Kasumi-1 (cell line): ENCODE measurements around the gene CRYZ.
"Not testable (repeated sequence)": the region's sequence is repeated elsewhere in the genome, so short reads cannot be mapped to it uniquely, and the experiment has no call there.

Source experiments
- DNase-seq, 2 experiments: peaks; one replicate each; lab custom pipeline; 2025; lab: John Stamatoyannopoulos, UW

Gene CRYZ

DNA sequence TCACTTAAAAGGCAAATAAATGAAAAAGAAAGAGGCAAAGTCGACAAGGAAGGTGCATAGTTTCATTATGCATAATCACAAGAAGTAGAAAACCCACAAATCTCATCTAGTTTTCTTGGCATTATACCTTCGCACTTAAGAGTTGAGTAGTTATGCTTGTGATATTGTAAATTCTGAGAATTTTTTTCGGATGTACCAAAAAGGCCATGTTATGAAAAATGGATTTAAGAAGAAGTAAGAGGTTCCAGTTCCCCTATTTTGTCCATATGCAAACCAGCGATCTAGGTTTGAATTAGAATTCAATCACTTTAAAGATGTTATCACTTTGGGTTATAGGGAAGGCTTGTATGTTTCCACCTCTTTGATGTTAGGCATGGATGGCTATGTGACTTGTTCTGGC lies 51.4 kb downstream of the CRYZ start:
- no peak for DNase-seq

DNA sequence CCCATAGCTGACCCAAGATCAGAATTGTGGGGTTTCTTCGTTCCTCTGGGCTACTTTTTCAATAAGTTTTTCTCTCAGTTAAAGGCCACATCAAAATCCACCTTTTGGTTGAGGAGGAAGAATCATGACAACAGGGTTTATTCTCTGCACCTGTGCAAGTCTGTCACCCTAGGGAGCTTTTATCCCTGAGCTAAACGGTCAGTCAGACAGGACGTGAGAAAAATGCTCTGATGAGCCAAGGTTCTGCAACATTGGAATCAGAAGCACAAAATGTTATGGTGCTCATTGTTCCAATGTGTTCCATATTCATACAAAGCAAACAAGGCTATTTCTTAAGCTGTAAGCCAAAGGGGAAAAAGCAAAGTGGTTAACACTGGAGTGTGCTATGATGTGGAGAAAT lies 51.8 kb downstream of the CRYZ start:
- DNase-seq: no peak

DNA sequence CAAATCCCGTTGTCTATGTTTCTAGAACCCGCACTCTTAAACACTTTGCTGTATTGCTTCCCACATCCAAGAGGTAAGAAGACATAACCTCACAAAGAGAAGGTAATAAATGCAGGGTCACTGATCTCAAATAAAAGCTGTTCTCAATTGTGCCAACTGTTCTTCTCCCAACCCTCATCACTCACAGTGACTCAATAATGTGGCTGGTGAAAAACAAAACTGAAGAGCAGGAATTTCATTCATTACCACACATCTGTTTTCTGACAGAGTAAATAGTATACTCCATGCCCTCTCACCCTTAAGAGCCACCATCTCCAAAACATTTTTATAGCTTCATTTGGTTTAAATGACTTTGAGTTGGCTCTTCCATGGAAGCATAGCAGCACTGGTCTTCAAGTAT lies 53.0 kb downstream of the CRYZ start:
- no peak for DNase-seq

DNA sequence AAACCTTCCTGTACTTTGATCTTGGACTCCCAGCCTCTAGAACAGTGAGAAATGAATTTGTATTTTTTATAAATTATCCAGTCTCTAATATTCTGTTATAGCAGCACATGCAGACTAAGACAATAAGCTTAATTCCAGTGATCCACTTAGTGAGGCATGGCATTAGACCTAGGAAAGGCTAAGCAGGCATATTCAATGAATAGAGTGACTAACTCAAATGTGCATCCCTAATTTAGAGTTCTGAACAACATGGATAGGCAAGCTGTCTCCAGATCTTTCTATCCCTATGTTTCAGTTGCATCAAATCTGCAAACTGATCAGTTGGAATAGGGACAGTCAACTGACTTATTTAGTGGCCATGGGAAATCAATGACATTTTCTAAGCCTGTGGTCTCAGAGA lies 54.9 kb downstream of the CRYZ start:
- no peak for DNase-seq

DNA sequence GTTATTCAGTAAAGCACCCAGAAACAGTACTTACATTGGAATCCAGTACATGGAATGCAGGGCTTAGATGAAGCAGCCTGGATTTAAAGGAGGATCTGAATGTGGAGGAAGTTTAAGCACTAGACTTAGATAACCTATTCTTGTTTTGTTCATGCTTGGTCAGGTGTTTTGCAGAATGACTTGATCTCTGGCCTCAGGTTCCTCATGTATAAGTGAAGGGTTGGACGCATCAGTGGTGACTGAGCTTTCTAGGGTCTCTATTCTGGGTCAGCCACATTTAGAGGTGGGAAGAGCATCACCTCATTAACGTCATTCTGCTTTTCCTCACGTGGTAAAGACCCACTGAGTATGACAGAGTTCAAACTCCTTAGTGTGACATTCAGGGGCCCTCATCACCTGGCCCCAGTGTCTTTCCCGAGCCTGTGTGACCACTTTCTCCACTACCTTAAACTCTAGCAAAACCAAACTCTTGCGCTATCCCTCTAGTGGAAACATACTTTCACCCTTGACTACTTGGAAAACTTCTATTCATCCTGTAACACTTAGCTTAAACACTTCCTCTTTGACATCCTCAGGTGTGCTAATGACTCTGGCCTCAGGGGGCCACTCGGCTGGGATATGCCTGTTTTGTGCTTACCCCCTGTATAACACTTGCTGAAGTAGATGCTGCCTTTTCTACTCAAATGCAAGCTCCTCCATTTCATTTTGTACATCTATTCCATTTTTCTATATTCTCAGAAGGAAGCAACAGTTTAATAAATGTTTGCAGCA lies 58.4 kb downstream of the CRYZ start:
- DNase-seq: no peak

DNA sequence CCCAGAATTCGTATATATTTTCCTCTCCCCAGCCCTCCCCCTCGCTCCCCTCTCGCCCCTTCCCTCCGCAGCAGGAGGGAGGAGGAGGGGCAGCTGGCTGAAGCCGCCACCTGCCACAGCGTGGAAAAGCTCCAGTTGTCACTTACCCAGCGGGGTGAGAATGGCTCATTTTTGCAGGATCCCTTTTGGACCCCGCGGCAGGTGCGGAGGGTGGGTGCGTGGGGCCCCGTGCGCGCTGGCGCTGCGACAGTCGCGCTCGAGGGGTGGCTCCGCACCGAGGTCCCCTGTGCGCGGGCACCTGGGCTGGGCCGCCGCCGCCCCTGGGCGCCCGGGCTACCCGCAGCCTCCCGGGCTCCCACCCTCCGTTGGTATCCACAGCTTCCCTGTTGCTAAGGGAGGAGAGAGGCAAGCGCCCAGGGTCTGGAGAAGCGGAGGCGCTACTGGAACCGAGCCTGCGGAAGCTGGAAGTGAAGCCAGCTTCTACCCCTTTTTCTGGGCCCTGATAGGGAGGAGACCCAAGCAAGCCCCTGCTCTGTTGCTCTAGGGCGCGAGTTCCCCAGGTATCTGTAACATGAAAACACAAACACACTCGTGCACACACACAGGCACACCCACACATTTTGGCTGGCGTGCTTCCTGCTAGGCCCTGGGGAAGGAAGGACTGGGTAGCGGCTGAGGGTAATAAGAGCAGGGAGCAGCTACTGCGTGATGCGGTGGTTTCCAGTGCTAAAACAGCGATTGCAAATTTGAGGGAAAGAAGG lies 59.3 kb downstream of the CRYZ start, which contains the start of gene ERICH3:
Gene ERICH3, minus strand, starts transcription at position 442 of the 761 bp plus-strand sequence. Its CDS starts 273 bp downstream, at position 169.
- DNase-seq: no peak

DNA sequence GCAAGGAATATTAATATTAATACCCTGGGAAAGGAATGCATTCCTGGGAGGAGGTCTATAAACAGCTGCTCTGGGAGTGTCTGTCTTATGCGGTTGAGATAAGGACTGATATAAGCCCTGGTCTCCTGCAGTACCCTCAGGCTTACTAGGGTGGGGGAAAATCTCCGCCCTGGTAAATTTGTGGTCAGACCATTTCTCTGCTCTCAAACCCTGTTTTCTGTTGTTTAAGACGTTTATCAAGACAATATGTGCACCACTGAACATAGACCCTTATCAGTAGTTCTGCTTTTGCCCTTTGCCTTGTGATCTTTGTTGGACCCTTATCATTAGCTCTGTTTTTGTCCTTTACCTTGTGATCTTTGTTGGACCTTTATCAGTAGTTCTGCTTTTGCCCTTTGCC lies 62.0 kb downstream of the CRYZ start:
- not testable (repeated sequence) for DNase-seq
